GM12891 (cell line): ENCODE results near the gene LRP1.

ENCODE experiments used
- DNase-seq: peaks from one replicate; pipeline ENCODE4 v3.0.0; 2011; ENCODE audit warnings: low spot score; ENCODE audit not compliant: insufficient read length
- FAIRE-seq: peaks from 2 replicates; lab custom pipeline; 2011; peaks lifted over from hg19 to GRCh38; lab: Jason Lieb, UNC
- PAX5 ChIP-seq: IDR thresholded peaks from 2 replicates; pipeline ENCODE4 v1.6.1; 2011; ENCODE audit warnings: low read length, moderate library complexity, mild to moderate bottlenecking; ENCODE audit not compliant: insufficient read depth, severe bottlenecking
- POLR2A ChIP-seq: IDR thresholded peaks from 2 replicates; pipeline ENCODE4 v1.6.1; 2011; ENCODE audit warnings: low read depth, low read length, control low read depth
- POLR2AphosphoS5 ChIP-seq: IDR thresholded peaks from 2 replicates; pipeline ENCODE4 v1.6.1; 2011; ENCODE audit warnings: low read depth, low read length, control low read depth
- POU2F2 ChIP-seq: IDR thresholded peaks from 2 replicates; pipeline ENCODE4 v1.6.1; 2011; ENCODE audit warnings: low read depth, mild to moderate bottlenecking, control low read depth, low read length, moderate library complexity
- SPI1 ChIP-seq: IDR thresholded peaks from 2 replicates; pipeline ENCODE4 v1.6.1; 2011; ENCODE audit warnings: low read depth, low read length, control low read depth
- TAF1 ChIP-seq: IDR thresholded peaks from 2 replicates; pipeline ENCODE4 v1.6.1; 2011; ENCODE audit warnings: low read depth, low read length, control low read depth

Gene LRP1

DNA sequence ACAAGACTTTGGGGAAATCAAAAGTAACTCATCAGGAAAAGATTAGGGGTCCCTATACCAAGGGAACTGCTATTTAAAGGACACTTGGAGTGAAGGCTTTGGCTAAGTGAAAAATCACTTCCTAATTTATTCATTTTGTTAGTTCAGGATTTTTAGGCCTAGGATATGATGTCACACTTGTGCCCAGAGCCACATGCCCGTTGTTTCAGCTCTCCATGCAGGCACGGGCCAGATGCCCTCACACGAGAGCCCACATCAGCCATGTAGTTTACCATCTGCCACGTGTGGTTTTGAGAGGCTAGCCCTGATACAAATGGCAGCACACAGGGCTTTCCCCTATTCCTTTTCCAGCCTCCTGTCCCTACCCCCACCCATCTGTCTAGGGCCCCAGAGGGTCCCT, 31.0 kb downstream of the LRP1 start:
- no peak for TF ChIP-seq POLR2A
- TF ChIP-seq POU2F2 = no peak
- TF ChIP-seq SPI1 = no peak
- TF ChIP-seq POLR2AphosphoS5 = no peak
- no peak for TF ChIP-seq TAF1
- no peak for TF ChIP-seq PAX5
- DNase-seq = no peak
- FAIRE-seq = no peak

DNA sequence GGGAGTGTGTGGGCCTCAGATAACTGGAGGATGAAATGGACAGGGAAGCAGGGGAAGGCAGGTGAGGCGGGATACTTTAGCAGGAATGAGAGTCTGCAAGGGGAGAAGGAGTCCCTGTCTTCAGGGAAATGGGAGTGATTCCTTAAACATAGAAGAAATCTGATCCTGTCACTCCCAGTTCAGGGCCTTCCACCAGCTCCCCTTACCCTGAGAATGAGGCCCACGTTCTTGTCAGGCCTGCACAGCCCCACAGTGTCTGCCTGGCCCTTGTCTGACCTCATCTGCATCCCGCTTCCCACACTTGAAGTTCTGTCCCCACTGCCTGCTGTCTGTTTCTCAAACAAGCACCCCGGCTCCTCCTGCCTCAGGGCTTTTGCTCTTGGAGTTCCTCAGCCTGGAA, 31.8 kb downstream of the LRP1 start:
- no peak for DNase-seq
- FAIRE-seq = no peak
- TF ChIP-seq POLR2AphosphoS5 (no peak), POU2F2 (no peak), SPI1 (no peak), TAF1 (no peak), PAX5 (no peak), POLR2A (no peak)

DNA sequence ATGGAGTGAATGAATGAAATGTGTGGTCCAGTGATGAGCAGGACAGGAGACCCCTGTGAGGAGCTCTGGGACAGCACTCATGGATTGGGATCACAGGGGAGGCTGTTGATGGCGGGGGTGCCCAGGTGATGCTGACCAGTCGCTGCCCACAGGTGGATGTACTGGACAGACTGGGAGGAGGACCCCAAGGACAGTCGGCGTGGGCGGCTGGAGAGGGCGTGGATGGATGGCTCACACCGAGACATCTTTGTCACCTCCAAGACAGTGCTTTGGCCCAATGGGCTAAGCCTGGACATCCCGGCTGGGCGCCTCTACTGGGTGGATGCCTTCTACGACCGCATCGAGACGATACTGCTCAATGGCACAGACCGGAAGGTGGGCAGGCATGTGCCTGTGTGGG, 32.5 kb downstream of the LRP1 start:
- TF ChIP-seq TAF1 (no peak), SPI1 (no peak), POU2F2 (no peak)
- no peak for FAIRE-seq
- DNase-seq = no peak

DNA sequence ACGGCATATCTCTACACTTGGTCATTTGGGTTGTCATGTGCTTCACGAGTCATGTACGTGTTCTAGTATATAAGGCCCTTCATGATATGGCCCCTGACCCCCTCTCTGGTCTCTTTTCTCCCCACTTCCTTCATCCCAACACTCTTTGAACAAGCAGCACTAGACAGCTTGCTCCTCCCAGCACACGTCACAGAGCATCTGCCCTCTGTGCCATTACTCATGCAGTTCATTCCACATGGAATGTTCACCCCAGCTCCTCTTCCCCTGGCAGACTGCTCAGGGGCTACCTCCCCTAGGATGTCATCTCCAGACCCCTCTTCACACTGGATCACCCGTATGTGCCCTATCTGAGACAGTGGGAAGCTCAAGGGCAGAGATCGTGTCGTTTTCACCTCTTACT, 33.2 kb downstream of the LRP1 start:
- TF ChIP-seq SPI1 (no peak), PAX5 (no peak), POLR2A (no peak), POU2F2 (no peak), POLR2AphosphoS5 (no peak), TAF1 (no peak)
- no peak for DNase-seq
- no peak for FAIRE-seq

DNA sequence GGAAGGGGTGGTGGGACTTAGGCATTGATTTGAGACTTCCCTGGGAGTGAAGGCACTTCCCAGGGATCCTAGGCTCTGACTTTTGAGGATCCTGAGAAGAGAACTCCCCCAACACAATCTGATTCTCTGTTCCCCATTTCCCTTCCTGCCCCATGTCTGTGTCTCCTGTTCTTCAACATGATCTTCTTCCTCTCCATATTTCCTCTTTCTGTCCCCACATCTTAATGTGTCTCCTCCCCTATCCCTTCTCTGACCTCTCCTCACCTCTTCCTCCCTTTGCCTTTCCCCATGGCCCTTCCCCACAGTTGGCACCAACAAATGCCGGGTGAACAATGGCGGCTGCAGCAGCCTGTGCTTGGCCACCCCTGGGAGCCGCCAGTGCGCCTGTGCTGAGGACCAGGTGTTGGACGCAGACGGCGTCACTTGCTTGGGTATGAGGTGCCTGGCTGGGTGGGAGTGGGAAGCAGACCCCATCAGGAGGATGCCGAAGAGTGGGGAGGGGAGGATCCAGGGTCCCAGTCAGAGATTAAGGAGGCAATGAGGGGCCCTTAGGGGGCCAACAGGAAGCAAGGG, 34.4 kb downstream of the LRP1 start:
- TF ChIP-seq POLR2AphosphoS5 (no peak), PAX5 (no peak), POLR2A (no peak), POU2F2 (no peak), SPI1 (peak; percentile 43; the same call in 1 of the 2 replicates), TAF1 (no peak)
- DNase-seq (no peak), FAIRE-seq (peak; percentile 26)

DNA sequence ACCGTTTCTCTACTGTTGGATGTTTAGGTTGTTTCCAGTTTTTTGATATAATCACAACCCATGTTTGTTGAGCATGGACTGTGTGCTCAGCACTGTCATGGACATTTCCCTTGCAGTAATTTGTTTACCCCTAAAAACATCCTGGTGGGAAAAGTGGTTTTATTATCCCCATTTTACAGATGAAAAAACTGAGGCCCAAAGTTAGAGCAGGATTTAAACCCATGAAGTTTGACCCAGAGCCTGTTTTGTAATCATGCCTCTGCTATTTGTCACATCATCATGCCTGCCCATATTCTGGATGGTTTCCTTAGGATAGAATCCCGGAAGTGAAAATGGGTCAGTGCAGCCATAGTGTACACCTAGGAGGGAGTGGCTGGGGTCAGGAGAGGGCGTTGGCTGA, 36.2 kb downstream of the LRP1 start:
- no peak for TF ChIP-seq SPI1
- no peak for TF ChIP-seq POU2F2
- no peak for TF ChIP-seq TAF1
- TF ChIP-seq PAX5 = no peak
- TF ChIP-seq POLR2AphosphoS5 = no peak
- TF ChIP-seq POLR2A = no peak
- DNase-seq (no peak), FAIRE-seq (no peak)

DNA sequence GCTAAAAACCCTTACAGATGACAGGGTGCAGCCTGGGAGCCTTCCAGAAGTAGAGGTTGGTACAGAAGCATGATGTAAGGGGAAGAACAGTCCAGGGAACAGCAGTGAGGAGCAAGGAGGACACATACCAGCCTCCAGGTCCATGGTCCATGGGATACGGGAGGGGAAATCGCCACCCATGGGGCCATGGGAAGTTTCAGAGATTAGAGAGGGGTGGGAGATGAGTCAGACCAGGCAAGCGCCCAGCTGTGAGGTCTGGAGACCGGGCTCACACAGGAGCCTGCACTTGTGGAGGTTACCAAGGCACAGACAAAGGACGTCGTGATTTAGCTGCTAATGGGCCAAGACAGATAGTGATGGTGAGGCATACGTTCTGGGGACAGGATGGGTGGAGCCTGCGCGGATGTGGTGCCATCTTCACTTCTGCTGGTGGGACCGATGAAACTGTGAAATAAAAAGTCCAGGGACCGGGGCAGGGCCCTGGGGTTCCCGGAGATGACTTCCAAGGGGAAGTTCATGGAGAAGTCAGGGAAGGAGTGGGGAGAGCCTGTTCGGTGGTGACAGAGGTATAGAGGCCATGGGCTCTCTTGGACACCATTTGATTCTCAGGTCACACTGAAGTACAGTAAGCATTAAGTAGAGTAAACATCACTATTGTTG, 36.8 kb downstream of the LRP1 start:
- DNase-seq = no peak
- no peak for FAIRE-seq
- TF ChIP-seq PAX5 = no peak
- TF ChIP-seq TAF1 = no peak
- TF ChIP-seq POLR2A = no peak
- no peak for TF ChIP-seq POLR2AphosphoS5
- no peak for TF ChIP-seq SPI1
- TF ChIP-seq POU2F2 = no peak

DNA sequence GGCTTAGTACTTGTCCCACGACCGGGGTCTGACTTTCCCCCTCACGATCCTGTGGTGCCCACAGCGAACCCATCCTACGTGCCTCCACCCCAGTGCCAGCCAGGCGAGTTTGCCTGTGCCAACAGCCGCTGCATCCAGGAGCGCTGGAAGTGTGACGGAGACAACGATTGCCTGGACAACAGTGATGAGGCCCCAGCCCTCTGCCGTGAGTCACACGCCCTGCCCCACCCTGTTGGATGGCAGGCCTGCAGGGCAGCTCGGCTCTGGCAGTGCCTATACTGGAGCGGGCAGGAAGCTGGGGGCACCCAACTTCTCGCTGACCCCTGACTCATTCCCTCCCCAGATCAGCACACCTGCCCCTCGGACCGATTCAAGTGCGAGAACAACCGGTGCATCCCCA, 37.5 kb downstream of the LRP1 start:
- no peak for FAIRE-seq

DNA sequence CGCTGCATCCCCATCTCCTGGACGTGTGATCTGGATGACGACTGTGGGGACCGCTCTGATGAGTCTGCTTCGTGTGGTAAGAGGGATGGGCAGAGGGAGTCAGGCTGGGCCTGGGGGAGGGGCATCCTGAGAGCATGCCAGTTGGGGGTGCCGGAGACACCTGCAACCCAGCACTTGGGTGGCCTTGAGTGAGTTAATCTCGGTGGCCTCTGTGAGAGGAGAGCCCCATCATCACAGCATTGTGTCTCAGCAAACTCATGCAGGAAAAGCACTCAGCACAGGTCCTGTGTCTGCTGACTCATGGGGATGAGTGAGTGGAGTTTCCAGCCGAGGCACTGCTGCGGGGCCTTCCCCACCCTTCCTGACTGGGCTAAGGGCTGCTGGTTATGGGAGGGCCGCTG, 38.7 kb downstream of the LRP1 start:
- DNase-seq = no peak
- no peak for FAIRE-seq
- TF ChIP-seq POLR2AphosphoS5 = no peak
- no peak for TF ChIP-seq PAX5
- no peak for TF ChIP-seq SPI1
- TF ChIP-seq POLR2A = no peak
- TF ChIP-seq TAF1 = no peak
- TF ChIP-seq POU2F2 = no peak

More for the DNA sequence above, 37.5 kb downstream of the LRP1 start:
- no peak for TF ChIP-seq POU2F2
- no peak for TF ChIP-seq POLR2AphosphoS5
- TF ChIP-seq TAF1 = no peak
- no peak for TF ChIP-seq SPI1
- no peak for TF ChIP-seq POLR2A
- no peak for DNase-seq

DNA sequence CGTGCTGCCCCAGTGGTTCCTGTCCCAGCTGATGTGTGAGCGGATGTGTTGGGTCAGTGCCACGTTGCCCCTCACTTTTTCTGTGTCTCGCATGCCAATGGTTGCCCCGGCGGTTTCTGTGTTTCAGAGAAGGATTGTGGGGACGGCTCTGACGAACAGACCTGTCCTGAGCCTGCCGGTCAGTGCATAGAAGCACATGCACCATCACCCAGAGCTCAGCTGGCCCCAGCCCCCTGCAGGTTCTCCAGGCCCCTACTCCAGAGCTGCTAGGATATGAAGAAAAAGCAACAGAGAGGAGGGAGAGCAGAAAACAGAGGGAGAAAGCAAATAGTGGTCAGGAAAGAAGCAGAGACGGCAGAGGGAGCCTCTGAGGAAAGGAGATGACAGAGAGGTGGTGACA, 39.8 kb downstream of the LRP1 start:
- no peak for FAIRE-seq

More for the DNA sequence above, 39.8 kb downstream of the LRP1 start:
- no peak for DNase-seq
- no peak for TF ChIP-seq SPI1
- no peak for TF ChIP-seq POLR2A
- no peak for TF ChIP-seq PAX5
- no peak for TF ChIP-seq POU2F2
- no peak for TF ChIP-seq TAF1
- no peak for TF ChIP-seq POLR2AphosphoS5
